PFSK-1 (cell line): ENCODE results near the gene ATXN2.

Experiments used
- FOXP2 ChIP-seq: optimal IDR thresholded peaks from 2 replicates; pipeline ENCODE3; 2011; ENCODE audit warnings: borderline replicate concordance, control low read depth, inconsistent platforms; ENCODE audit not compliant: insufficient read depth; ENCODE audit errors: extremely low read length, extremely low read depth
- POLR2AphosphoS5 ChIP-seq: IDR thresholded peaks from 2 replicates; pipeline ENCODE4 v1.6.1; 2012; ENCODE audit warnings: low read depth, mild to moderate bottlenecking, control low read depth, low read length, moderate library complexity
- REST ChIP-seq, 2 experiments: IDR thresholded peaks; 2 replicates each; pipeline versions ENCODE4 v1.6.1 to v1.8.0; 2011 to 2012; ENCODE audit warnings: low read depth in 2 of 2, low read length in 2 of 2, control low read depth in 1 of 2, inconsistent platforms in 1 of 2, mild to moderate bottlenecking in 1 of 2, moderate library complexity in 1 of 2; ENCODE audit not compliant: insufficient read depth in 1 of 2
- SIN3A ChIP-seq: IDR thresholded peaks from 2 replicates; pipeline ENCODE4 v1.6.1; 2012; ENCODE audit warnings: mild to moderate bottlenecking, low read length, moderate library complexity, borderline replicate concordance; ENCODE audit not compliant: insufficient read depth
- TAF1 ChIP-seq: IDR thresholded peaks from 2 replicates; pipeline ENCODE4 v1.6.1; 2012; ENCODE audit warnings: low read length, control low read depth, borderline replicate concordance; ENCODE audit not compliant: insufficient read depth

Gene ATXN2

DNA sequence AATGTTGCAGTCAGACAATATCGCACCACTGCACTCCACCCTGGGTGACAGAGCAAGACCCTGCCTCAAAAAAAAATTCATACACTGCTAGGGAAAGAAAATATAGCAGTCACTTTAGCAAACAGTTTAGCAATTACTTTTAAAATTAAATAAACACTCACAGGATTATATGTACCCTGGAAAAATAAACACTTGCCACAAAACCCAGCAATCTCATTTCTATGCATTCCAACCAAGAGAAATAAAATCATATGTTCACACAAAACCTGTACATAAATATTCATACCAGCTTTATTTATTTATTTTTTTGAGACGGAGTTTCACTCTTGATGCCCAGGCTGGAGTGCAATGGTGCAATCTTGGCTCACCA, 20.2 kb downstream of the ATXN2 start:
- no peak for TF ChIP-seq POLR2AphosphoS5
- no peak for TF ChIP-seq SIN3A
- TF ChIP-seq REST (IDR thresholded peaks at IDR 0.05; ENCODE audit: insufficient read depth in 1 of 2, low read depth in 2 of 2, low read length in 2 of 2), result no peak
- no peak for TF ChIP-seq TAF1
- no peak for TF ChIP-seq FOXP2

DNA sequence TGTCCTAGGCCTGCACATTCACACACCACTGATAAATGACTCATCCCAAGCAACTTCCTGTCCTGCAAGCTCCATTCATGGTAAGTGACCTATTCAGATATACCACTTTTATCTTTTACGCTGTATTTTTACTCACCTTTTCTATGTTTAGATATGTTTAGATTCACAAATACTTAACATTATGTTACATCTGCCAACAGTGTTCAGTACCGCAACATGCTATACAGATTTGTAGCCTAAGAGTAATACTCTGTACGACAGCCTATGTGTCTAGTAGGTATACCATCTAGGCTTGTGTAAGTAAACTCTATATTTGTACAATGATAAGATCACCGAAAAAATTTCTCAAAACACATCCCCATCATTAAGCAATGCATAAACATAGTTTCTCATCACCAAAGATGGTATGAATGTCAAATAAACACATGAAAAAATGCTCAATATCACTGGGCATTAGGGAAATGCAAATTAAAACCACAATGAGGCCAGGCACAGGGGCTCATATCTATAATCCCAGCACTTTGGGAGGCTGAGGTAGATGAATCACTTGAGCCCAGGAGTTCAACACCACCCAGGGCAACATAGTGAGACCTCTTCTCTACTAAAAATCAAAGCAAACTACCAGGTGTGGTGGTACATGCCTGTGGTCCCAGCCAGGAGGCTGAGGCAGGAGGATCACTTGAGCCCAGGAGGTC, 20.7 kb downstream of the ATXN2 start:
- no peak for TF ChIP-seq POLR2AphosphoS5
- TF ChIP-seq SIN3A, result no peak
- TF ChIP-seq REST (IDR thresholded peaks at IDR 0.05; ENCODE audit: insufficient read depth in 1 of 2, low read depth in 2 of 2, low read length in 2 of 2), result no peak
- no peak for TF ChIP-seq FOXP2
- no peak for TF ChIP-seq TAF1

DNA sequence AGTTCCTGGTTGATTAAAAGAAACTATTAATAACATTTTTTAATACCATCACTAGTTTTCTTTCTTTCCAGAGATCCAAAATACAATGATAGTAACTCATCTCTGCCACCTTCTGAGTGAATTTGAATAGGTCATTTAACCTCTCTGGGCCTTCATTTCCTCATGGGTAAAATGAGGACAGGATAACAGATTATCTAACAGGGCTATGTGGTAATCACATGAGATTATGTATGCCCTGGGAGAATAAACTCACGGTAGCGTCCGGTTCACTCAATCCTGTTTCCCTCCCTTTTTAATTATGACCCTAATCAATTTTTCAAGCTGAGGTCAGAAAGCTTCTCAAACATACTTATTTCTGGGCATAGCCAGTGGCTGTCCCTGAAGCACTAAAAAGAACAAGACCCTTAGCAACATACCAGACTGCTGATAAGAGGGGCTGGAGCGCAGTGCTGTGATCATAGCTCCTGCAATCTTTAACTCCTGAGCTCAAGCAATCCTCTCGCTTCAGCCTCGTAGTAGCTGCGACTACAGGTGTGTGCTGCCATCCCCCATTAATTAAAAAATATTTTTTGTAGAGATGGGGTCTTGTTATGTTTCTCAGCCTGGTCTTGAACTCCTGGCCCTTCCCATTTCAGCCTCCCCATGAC, 24.2 kb downstream of the ATXN2 start:
- TF ChIP-seq POLR2AphosphoS5, result no peak
- TF ChIP-seq SIN3A, result no peak
- no peak for TF ChIP-seq FOXP2
- TF ChIP-seq TAF1, result no peak
- TF ChIP-seq REST (IDR thresholded peaks at IDR 0.05; ENCODE audit: insufficient read depth in 1 of 2, low read depth in 2 of 2, low read length in 2 of 2), result no peak

DNA sequence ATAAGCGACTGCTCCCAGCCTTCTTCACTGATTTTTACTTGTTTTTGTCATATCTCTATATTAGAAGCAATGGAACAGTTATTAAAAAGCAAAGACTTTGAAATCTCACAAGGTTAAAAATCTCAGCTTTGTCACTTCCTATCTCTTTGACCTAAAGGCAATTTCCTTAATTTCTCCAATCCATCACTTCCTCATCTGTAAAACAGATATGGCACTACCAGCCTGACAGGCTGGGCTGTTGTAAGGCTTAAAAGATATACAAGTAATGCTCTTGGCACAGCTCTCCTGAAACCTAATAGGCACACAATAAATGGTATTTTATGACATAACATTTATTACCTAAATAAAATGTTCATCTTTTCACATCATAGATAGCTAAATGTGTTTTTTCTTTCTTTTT, 25.6 kb downstream of the ATXN2 start:
- no peak for TF ChIP-seq REST (IDR thresholded peaks at IDR 0.05; ENCODE audit: insufficient read depth in 1 of 2, low read depth in 2 of 2, low read length in 2 of 2)
- TF ChIP-seq SIN3A, result no peak
- no peak for TF ChIP-seq TAF1
- TF ChIP-seq FOXP2, result no peak
- TF ChIP-seq POLR2AphosphoS5, result no peak
